Right renal pelvis (tissue), 4 donors: Measurements from ENCODE around the gene NFASC. TPM values are rescaled to one million over a fixed set of nuclear protein-coding genes. Genes with fewer than 3 reads are reported as not detected.

Experiments
- DNase-seq, 4 donors: peaks; one replicate each; pipeline ENCODE4 v3.0.0-alpha.2; 2013; ENCODE audit warnings: low read depth in 4 of 4, low spot score in 3 of 4, missing footprints in 1 of 4
- polyA plus RNA-seq, 4 donors: library from polyadenylated mRNA; unstranded; fragments of 120-200 nt; gene quantifications; one replicate each; pipeline ENCODE4 v1.2.1, GENCODE V29; 2013; ENCODE audit not compliant: insufficient read length in 4 of 4

NFASC gene
- polyA plus RNA-seq, 4 donors, result 13.0 to 34.1 (median 15.3) TPM

- DNase-seq, result no peak
Observed at GRCh38 chr1:205056188-205056611, 185.5 kb downstream of the NFASC start.

DNA sequence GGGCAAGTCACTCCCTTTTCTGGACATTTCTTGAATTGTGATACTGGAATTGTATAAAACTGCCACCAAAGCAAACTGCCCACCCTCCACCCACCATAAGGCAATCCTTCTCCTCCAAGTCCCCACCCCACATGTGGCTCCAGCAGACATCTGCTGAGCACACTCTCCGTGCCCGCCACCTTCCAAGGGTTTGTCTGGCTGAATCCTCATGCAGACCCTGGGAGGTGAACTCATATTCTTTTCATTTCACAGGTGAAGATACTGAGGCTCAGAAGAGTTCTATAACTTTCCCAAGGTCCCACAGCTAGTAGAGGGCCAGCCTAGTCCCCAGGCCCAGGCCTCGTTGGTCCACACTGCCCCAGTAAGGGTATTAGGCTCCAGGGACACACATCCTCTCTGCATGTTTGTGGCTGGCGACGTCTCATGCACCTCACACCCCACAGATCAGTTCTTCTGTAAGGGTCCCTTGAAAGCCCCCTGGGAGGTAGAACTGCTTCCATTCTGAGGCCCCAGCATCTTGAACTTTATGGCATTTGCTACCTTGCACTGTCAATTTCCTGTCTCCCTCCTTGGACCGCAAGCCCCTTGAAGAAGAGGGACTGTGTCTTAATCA is 186.4 kb downstream of the NFASC start:
- DNase-seq, result no peak

- DNase-seq, result no peak
Observed at GRCh38 chr1:205057808-205058575, 187.3 kb downstream of the NFASC start.

DNA sequence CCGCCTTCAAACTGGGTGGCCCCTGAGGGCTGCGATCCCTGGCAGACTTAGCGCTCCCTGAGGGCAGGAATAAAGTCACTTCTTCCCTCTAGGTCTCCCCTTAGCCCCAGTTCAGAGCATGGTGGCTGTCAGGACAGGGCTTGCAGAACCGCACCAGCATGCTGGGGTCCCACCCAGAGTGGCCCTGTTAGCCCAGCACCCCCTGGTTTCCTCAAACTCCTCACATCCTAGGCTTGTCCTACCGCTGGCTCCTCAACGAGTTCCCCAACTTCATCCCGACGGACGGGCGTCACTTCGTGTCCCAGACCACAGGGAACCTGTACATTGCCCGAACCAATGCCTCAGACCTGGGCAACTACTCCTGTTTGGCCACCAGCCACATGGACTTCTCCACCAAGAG is 188.2 kb downstream of the NFASC start:
- no peak for DNase-seq

- DNase-seq, result no peak
Observed at GRCh38 chr1:205059660-205060059, 189.0 kb downstream of the NFASC start.

DNA sequence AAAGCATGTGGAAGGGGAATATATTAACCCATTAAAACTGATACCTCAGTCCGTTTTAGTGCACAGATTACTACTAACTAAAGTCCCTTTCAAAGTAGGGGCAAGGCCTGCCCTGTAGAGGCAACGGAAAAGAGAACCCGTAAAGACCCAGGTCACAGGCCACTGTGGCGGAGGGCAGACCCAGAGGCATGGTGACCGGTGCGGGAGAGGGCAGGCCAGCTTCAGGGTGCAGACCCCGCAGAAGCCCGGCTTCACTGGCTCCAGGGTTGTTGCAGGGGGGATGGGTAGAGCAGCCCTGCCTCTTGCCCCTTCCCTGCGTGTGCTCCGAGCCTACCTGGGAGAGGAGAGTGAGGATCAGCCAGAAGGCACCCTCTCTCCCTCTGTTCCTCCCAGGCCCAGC is 190.1 kb downstream of the NFASC start:
- DNase-seq, result no peak

- DNase-seq, result no peak
Observed at GRCh38 chr1:205061227-205061626, 190.6 kb downstream of the NFASC start.

DNA sequence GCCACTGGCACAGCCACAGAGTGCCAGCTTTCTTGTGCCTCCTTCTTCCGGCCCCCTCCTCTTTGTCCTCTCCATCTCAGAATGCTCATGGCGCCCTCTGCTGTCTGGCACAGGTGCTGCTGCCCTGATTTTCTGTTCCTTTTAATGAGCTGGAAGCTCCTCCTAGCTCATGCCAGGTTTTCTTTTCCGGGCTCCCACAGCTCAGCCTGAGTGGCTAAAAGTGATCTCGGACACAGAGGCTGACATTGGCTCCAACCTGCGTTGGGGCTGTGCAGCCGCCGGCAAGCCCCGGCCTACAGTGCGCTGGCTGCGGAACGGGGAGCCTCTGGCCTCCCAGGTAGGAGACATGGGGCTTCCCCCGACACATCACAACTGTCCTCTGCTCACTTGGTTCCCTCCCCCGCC is 191.0 kb downstream of the NFASC start:
- peak; percentile 73 to 79 (median 76) for DNase-seq

GRCh38 chr1:205062319-205062718 is 191.7 kb downstream of the NFASC start:
- no peak for DNase-seq

GRCh38 chr1:205062895-205063294 is 192.2 kb downstream of the NFASC start:
- no peak for DNase-seq

GRCh38 chr1:205064301-205064700 is 193.6 kb downstream of the NFASC start:
- DNase-seq, result no peak

DNA sequence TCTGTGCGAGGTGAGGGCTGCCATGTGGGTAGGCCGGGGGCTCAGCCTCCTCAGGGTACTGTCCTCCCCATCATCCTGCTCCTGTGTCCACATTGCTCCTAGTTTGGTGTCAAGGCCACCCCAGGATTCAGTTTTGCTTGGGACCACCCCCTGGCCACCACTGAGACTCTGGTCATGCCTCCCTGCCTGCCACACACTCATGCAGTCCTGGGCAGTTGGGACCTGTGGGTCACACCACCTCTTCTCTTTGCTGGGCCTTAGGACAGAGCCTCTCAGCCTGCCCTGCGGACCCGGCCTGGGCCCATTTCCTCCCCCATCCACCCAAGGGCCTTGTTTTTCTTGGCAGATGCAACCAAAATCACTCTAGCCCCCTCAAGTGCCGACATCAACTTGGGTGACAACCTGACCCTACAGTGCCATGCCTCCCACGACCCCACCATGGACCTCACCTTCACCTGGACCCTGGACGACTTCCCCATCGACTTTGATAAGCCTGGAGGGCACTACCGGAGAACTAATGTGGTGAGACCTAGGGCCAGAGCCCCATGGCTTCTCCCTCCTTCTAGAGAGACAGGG is 194.2 kb downstream of the NFASC start:
- DNase-seq, result no peak

- no peak for DNase-seq
Observed at GRCh38 chr1:205065666-205066065, 195.0 kb downstream of the NFASC start.

DNA sequence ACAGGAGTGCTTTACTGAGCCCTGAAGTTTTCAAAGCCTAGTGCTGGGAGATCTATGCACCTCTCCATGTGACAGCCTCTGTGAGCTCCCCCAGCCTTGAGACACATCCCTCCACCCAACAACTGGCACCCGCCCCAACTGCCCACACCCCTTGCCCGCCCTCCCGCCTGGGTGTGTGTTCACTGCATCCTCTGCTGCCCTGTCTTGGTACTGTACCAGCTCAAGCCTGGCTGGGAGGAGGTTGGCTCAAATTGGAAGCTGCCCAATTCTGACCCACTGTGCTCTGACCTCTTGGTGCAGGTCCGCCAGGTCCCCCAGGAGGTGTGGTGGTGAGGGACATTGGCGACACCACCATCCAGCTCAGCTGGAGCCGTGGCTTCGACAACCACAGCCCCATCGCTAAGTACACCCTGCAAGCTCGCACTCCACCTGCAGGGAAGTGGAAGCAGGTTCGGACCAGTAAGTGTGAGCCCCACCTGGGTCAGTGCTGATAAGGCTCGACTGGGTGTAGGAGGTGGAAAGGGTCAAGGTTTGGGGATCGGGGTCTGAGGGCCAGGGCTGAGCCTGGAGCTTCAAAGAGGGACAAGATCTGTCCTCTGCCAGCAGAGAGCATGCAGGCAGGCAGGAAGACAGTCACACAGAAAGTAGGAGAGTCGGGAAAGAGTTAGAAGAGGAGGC is 195.6 kb downstream of the NFASC start:
- DNase-seq, result no peak

GRCh38 chr1:205067031-205067430 is 196.4 kb downstream of the NFASC start:
- no peak for DNase-seq

DNA sequence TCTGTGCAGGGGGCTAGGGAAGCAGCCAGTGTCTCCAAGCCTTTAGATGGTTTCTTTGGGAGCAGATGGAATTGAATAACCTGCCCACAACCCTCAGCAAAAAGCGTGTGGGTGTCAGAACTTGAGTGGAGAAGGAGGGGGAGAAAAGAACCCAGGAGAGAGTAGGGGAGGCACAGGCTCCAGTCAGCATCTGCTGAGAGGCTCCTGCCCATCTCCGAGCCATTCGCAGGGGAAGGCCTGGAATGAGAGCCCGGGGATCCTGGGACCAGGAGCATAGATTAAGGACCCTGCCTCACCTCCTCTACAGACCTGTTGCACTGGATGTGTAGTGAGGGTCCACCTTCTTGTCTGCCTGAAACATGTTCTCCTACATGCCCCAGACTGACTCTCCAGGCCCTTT is 197.3 kb downstream of the NFASC start:
- DNase-seq, result no peak

- DNase-seq, result no peak
Observed at GRCh38 chr1:205068457-205069040, 197.9 kb downstream of the NFASC start.

DNA sequence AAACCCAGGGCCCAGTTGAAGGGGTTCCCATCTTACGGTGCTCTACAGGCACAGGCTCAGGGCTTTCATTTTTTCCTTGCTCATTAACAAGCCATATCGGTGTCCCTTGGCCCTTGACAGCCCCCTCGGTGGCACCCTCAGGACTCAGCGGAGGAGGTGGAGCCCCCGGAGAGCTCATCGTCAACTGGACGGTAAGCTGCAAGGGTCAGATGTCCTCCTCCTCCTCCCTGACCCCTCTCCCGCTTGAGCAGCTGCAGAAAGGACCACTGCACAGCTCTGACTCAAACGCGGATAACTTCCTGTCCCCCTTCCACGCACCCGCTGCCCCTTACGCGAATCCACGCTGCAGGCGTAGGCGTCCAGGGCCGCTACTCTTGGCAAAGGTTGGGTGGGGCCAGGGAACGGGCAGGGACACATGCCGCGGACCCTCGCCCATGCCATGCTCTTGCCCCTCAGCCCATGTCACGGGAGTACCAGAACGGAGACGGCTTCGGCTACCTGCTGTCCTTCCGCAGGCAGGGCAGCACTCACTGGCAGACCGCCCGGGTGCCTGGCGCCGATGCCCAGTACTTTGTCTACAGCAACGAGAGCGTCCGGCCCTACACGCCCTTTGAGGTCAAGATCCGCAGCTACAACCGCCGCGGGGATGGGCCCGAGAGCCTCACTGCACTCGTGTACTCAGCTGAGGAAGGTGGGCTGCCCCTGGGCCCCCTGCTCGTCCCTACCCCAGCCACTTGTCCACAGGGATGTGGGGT is 198.9 kb downstream of the NFASC start:
- no peak for DNase-seq

- DNase-seq, result no peak
Observed at GRCh38 chr1:205071028-205071409, 200.4 kb downstream of the NFASC start.

DNA sequence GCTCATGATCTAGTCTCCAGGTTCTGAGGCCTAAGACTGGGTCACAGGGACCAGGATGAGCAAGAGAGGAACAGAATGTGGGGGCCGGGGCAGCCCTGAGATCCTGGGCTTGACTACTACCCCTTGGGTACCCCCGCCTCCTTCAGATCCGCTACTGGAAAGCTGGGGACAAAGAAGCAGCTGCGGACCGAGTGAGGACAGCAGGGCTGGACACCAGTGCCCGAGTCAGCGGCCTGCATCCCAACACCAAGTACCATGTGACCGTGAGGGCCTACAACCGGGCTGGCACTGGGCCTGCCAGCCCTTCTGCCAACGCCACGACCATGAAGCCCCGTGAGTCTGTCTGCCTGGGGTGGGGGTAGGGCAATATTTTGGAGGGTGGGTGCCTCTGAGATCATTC is 201.1 kb downstream of the NFASC start:
- DNase-seq, result no peak
